ENCODE results near the gene FXYD4. TPM values are rescaled to one million over a fixed set of nuclear protein-coding genes. Genes with fewer than 3 reads are reported as not detected.
"Not testable (repeated sequence)": the region's sequence is repeated elsewhere in the genome, so short reads cannot be mapped to it uniquely, and the experiment has no call there.

The FXYD4 gene
- total RNA-seq, 6 experiments from 2014 or later = not detected

DNA sequence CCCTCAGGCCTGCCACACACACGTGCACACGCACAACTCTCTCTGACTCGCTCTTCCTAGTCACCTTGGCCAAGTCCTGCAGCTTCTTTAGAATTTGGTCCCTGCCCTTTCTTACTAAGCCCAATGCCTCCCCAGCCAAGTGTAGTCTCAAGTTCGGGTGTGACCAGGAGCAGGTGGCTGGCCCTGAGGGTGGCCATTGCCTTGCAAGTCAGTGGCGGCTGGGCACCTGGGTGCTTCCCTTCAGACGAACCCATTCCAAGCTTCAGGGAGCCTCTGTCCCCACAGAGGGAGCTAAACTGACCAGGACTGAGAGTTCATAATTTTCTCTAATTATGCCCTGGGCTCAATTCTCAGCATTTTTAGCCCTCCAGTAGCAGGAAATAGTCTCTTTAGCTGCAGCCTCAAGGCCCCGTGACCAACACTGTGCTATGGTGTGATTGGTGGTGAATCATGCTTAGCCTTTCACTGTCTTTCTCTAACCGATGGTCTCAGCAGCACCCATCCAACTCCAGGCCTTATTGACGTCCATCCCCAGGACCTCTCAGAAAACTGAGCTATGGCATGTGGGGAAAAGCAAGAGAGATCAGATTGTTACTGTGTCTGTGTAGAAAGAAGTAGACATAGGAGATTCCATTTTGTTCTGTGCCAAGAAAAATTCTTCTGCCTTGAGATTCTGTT, 34.7 kb upstream of the FXYD4 start:
- H3K27ac Mint-ChIP-seq = no peak overlapping the region
- H3K27me3 Mint-ChIP-seq (ENCODE audit: insufficient read depth) = peaks cover 41% of the 10 kb centered on the region
- H3K36me3 Mint-ChIP-seq (ENCODE audit: low read depth) = no peaks in the 10 kb centered on the region
- H3K4me1 Mint-ChIP-seq (ENCODE audit: low read depth) = peaks cover 12% of the 10 kb centered on the region; the same call in 1 of the 2 replicates
- TF ChIP-seq, protein P1, sequence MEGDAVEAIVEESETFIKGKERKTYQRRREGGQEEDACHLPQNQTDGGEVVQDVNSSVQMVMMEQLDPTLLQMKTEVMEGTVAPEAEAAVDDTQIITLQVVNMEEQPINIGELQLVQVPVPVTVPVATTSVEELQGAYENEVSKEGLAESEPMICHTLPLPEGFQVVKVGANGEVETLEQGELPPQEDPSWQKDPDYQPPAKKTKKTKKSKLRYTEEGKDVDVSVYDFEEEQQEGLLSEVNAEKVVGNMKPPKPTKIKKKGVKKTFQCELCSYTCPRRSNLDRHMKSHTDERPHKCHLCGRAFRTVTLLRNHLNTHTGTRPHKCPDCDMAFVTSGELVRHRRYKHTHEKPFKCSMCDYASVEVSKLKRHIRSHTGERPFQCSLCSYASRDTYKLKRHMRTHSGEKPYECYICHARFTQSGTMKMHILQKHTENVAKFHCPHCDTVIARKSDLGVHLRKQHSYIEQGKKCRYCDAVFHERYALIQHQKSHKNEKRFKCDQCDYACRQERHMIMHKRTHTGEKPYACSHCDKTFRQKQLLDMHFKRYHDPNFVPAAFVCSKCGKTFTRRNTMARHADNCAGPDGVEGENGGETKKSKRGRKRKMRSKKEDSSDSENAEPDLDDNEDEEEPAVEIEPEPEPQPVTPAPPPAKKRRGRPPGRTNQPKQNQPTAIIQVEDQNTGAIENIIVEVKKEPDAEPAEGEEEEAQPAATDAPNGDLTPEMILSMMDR (IDR thresholded peaks at IDR 0.05) = no peak
- H3K4me3 Mint-ChIP-seq = no peak overlapping the region
- no peak for DNase-seq
- no peaks in the 10 kb centered on the region for H3K9me3 Mint-ChIP-seq

GRCh38 chr10:43337536-43337935, 33.9 kb upstream of the FXYD4 start:
- Mint-ChIP-seq H3K27me3 (ENCODE audit: insufficient read depth) (peaks cover 35% of the 10 kb centered on the region), H3K4me1 (ENCODE audit: low read depth) (peaks cover 12% of the 10 kb centered on the region; the same call in 1 of the 2 replicates)
- not testable (repeated sequence) for H3K27ac Mint-ChIP-seq; H3K9me3 Mint-ChIP-seq; H3K4me3 Mint-ChIP-seq; DNase-seq; H3K36me3 Mint-ChIP-seq (ENCODE audit: low read depth)

DNA sequence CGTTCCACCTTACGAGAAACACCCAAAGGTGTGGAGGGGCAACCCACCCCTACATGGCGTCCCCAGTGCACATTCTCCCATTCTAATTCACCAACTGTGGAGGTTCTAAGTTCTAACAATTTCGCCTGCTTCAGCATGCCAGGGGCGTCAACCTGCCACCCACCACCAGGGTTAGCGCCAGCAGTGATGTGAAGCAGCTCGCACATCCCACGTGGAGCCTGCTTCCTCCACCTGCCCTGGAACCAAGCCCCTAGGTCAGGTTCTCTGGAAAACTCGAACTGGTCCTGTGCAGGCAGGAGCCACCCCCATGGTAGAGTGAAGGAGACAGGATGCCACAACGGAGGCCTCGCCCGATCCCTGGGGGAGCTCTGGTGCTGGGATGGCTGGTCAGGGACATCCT, 33.3 kb upstream of the FXYD4 start:
- Mint-ChIP-seq H3K27ac (no peak overlapping the region), H3K36me3 (ENCODE audit: low read depth) (no peaks in the 10 kb centered on the region), H3K27me3 (ENCODE audit: insufficient read depth) (peaks cover 31% of the 10 kb centered on the region), H3K4me3 (no peak overlapping the region), H3K4me1 (ENCODE audit: low read depth) (peaks cover 12% of the 10 kb centered on the region; the same call in 1 of the 2 replicates), H3K9me3 (no peaks in the 10 kb centered on the region)
- TF ChIP-seq, protein P1 (IDR thresholded peaks at IDR 0.05) = no peak; the same call in 1 of the 2 replicates
- DNase-seq = no peak

- H3K36me3 Mint-ChIP-seq (ENCODE audit: low read depth) = no peaks in the 10 kb centered on the region
- H3K4me3 Mint-ChIP-seq = peak overlapping the region; percentile 50; the same call in 1 of the 2 replicates
- no peak for DNase-seq
- no peak overlapping the region for H3K27ac Mint-ChIP-seq
- peaks cover 32% of the 10 kb centered on the region for H3K27me3 Mint-ChIP-seq (ENCODE audit: insufficient read depth)
- no peaks in the 10 kb centered on the region for H3K9me3 Mint-ChIP-seq
- H3K4me1 Mint-ChIP-seq (ENCODE audit: low read depth) = peaks cover 17% of the 10 kb centered on the region; the same call in 1 of the 2 replicates
- TF ChIP-seq, protein P1 (IDR thresholded peaks at IDR 0.05) = no peak
These were observed 32.3 kb upstream of the FXYD4 start for GRCh38 chr10:43339136-43339535.

DNA sequence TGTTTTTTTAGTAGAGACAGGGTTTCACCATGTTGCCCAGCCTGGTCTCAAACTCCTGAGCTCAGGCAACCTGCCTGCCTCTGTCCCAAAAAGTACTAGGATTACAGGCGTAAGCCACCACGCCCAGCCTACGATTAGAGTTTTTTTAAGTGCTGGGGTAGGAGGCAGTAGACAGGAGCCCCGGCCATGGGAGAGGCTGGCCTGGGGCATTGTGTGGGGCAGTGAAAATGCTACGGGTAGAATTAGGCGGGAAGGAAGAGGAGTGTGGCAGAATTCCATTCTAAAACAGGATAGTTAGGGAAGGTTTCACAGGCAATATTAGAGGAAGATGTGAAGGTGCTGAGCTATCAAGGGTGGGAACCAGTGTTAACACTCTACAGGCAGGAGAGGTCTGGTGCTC, 31.3 kb upstream of the FXYD4 start:
- Mint-ChIP-seq H3K36me3 (ENCODE audit: low read depth) (no peaks in the 10 kb centered on the region), H3K9me3 (no peaks in the 10 kb centered on the region), H3K4me3 (no peak overlapping the region), H3K4me1 (ENCODE audit: low read depth) (peaks cover 19% of the 10 kb centered on the region; the same call in 1 of the 2 replicates), H3K27ac (no peak overlapping the region), H3K27me3 (ENCODE audit: insufficient read depth) (peaks cover 32% of the 10 kb centered on the region)
- TF ChIP-seq, protein P1 (IDR thresholded peaks at IDR 0.05) = no peak
- DNase-seq = no peak

DNA sequence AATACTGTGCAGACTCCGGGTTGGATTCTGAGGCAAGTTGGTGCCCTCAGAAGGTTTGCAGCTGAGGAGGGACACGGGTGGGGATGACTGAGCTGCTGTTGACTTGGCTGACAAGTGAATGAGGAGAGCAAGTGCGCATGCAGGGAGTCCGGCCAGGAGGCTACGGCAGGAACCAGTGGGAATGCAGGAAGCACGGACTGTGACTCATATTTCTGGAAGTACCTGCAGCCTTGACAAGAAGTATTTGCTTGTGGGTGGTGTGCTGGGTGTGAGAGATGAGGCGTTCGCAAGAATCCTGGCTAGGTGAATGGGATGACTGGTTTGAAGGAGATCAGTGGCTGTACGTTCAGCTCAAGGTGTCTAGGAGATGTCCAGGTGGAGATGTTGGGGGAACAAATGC, 30.8 kb upstream of the FXYD4 start:
- DNase-seq = no peak
- H3K27ac Mint-ChIP-seq = no peak overlapping the region
- peaks cover 28% of the 10 kb centered on the region for H3K27me3 Mint-ChIP-seq (ENCODE audit: insufficient read depth)
- H3K4me1 Mint-ChIP-seq (ENCODE audit: low read depth) = peaks cover 19% of the 10 kb centered on the region; the same call in 1 of the 2 replicates
- H3K36me3 Mint-ChIP-seq (ENCODE audit: low read depth) = no peaks in the 10 kb centered on the region
- TF ChIP-seq, protein P1 (IDR thresholded peaks at IDR 0.05) = no peak
- no peak overlapping the region for H3K4me3 Mint-ChIP-seq
- H3K9me3 Mint-ChIP-seq = no peaks in the 10 kb centered on the region
